HG03045 (cell line): ENCODE data around the gene ATP11B.
"Not testable (repeated sequence)": the region's sequence is repeated elsewhere in the genome, so short reads cannot be mapped to it uniquely, and the experiment has no call there.

Experiments used
- ATAC-seq: cut with Tn5 transposase; IDR thresholded peaks from one replicate; pipeline ENCODE4 v1.9.1; 2021; ENCODE audit warnings: mild to moderate bottlenecking, moderate library complexity; ENCODE audit not compliant: unreplicated experiment

The ATP11B gene

GRCh38 chr3:182794455-182795388, 1.4 kb downstream of the ATP11B start:
- ATAC-seq: no peak

GRCh38 chr3:182795389-182795782, 2.1 kb downstream of the ATP11B start:
- no peak for ATAC-seq

DNA sequence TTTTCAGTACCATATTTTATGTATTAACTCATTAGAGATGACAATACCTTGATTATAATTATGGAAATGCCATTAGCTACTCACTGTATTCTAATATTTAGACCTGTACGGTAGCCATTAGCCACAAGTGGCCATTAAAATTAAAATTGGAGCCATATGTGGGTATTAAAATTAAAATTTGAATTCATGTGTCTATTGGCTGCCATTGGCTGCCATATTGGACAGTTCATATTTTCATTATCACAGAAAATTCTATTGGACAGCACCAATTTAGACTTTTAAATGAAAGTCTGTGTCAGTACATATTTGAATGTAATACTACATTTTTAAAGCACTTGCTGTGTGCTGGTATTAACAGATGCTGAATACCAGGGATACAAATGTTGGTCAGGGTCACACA, 3.0 kb downstream of the ATP11B start:
- ATAC-seq: no peak

GRCh38 chr3:182797876-182798275, 4.6 kb downstream of the ATP11B start:
- no peak for ATAC-seq

DNA sequence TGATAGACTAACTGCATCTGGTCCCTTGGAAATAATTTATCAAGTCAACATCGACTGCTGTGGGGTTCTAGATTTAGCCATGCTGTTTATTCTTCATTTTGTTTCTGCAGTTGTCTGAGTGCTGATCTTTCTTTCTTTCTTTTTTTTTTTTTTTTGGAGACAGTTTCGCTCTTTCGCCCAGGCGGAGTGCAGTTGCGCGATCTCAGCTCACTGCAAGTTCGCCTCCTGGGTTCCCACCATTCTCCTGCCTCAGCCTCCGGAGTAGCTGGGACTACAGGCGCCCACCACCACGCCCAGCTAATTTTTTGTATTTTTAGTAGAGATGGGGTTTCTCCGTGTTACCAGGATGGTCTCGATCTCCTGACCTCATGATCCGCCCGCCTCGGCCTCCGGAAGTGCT, 5.8 kb downstream of the ATP11B start:
- ATAC-seq: not testable (repeated sequence)

DNA sequence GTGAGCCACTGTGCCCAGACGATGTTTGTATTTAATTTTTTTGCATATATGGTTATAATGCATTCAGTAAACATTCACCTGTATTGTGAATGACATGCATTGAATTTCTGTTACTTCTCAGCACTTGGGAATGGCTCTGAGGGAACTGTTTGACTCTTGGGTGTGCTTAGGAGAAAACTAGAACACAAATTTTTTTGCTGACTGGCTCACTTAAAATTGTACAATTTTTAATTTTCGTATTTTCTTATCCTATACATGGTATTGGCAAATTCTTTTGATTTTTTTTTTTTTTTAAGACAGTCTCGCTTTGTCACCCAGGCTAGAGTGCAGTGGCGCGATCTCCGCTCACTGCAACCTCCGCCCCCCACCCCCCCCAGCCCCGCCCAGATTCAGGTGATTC, 7.2 kb downstream of the ATP11B start:
- ATAC-seq: no peak

GRCh38 chr3:182802413-182803390, 9.4 kb downstream of the ATP11B start:
- no peak for ATAC-seq

- no peak for ATAC-seq
Observed at GRCh38 chr3:182803596-182803995, 10.3 kb downstream of the ATP11B start.

DNA sequence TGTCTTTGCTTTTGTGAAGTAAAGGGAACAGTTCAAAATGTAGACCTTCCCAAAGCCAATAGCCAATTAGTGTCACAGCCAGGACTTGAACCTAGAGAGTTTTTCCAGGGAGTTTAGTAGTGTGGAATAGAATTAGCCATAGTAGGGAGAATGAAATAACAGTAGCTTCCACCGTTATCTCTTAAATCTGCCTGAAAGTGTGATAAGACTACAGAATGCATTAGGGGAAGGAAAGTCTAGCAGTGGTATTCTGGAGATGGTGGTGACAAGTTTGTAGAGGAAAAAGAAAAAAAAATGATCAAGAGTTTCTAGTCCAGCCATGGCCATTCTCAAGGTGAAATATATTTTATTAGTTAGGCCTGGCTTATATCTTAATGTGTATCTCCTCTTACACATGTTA, 13.8 kb downstream of the ATP11B start:
- ATAC-seq: no peak

- no peak for ATAC-seq
Observed at GRCh38 chr3:182808041-182808770, 14.9 kb downstream of the ATP11B start.

GRCh38 chr3:182809531-182809930, 16.2 kb downstream of the ATP11B start:
- no peak for ATAC-seq

GRCh38 chr3:182810574-182811268, 17.4 kb downstream of the ATP11B start:
- ATAC-seq: no peak

DNA sequence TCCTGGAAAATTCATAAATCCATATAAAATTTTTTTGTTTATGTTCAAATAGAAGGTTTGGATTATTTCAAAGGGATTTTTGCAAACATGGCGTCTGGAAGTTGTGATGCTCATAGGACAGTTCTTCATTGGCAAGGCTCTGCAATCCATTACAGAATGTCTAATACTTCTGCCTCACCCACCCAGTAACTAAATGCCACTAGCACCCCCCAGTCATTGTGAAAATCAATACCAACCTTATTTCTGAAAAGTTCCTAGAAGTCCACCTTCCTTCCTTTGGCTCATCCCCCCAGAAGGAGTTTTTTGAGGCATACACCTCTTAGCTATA, 17.9 kb downstream of the ATP11B start:
- ATAC-seq: no peak

- no peak for ATAC-seq
Observed at GRCh38 chr3:182812123-182812522, 18.8 kb downstream of the ATP11B start.

DNA sequence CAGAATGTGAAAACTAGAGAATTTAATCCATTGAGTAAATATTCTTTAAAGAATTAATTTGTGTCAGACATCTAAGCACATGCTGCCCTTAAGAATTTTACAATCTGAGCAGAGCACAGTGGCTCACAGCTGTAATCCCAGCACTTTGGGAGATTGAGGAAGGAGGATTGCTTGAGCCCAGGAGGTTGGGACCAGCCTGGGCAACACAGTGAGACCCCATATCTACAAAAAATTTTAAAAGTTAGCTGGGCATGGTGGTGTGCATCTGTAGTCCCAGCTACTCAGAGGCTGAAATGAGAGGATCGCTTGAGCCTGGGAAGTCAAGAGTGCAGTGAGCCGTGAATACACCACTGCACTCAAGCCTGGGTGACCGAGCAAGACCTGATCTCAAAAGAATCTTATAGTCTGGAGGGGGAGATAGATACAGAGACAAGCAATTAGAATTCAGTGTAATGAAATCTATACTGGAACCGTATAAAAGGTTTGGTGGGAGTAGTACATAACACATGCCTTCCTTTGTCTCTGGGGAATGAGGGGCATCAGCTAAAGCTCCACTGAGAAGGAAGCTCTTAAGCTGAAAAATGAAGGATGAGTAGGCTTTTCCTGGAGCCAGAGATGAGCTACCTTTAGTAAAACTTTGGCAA, 21.2 kb downstream of the ATP11B start:
- no peak for ATAC-seq

- ATAC-seq: no peak
Observed at GRCh38 chr3:182816181-182816580, 22.9 kb downstream of the ATP11B start.

DNA sequence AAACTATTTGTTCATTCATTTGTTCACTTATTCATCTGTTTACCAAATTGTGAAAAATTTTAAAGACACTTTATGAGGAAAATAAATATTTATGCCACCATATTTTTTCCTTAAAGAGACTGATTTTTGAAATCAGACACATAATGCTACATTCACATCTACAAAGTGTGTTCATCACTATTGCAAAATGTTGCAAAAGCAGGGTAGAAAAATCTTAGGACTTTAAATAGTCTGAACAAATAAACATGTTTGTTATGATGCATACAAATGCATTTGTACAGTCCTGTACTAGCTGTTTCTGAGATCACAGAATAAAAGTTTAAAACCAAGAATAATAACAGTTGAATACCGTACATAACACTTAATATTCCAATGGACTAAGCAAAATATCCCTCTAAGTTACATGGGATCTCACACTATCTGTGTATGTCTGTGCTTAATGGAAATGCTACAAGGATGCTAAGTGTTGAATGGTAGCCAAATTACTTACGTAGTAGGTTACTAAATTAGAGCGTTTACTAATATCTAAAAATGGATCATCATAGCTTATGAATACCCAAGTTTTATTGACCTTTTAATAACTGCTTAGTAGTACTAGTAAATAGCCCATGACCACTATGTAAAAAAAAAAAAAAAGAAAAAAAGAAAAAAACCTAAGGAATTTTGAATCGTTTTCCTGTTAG, 25.1 kb downstream of the ATP11B start:
- no peak for ATAC-seq

GRCh38 chr3:182821221-182821981, 28.1 kb downstream of the ATP11B start:
- no peak for ATAC-seq

DNA sequence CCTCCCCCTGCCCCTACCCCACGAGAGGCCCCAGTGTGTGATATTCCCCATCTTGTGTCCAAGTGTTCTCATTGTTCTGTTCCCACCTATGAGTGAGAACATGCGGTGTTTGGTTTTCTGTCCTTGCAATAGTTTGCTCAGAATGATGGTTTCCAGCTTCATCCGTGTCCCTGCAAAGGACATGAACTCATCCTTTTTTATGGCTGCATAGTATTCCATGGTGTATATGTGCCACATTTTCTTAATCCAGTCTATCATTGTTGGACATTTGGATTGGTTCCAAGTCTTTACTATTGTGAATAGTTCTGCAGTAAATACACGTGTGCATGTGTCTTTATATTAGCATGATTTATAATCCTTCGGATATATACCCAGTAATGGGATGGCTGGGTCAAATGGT, 29.0 kb downstream of the ATP11B start:
- not testable (repeated sequence) for ATAC-seq
